PC-3 (cell line): ENCODE measurements around the gene JPT2.

Source experiments
- EZH2 ChIP-seq: fragments of 300-600 bp; sonication (generic); IDR thresholded peaks from one replicate; pipeline ENCODE4 v1.6.1; 2017; ENCODE audit warnings: antibody characterized with exemption, mild to moderate bottlenecking, low read length; ENCODE audit not compliant: unreplicated experiment
- EZH2phosphoT487 ChIP-seq: fragments of 300-600 bp; sonication (generic); IDR thresholded peaks from 2 replicates; pipeline ENCODE4 v1.6.1; 2018; ENCODE audit warnings: mild to moderate bottlenecking, antibody characterized with exemption, low read length, borderline replicate concordance
- TF ChIP-seq, protein P1 (sequence below): fragments of 300-600 bp; sonication (generic); conservative IDR thresholded peaks from 2 replicates; pipeline ENCODE4 v1.5.1; 2017; ENCODE audit warnings: antibody characterized with exemption, low read depth, mild to moderate bottlenecking, low read length

DNA sequence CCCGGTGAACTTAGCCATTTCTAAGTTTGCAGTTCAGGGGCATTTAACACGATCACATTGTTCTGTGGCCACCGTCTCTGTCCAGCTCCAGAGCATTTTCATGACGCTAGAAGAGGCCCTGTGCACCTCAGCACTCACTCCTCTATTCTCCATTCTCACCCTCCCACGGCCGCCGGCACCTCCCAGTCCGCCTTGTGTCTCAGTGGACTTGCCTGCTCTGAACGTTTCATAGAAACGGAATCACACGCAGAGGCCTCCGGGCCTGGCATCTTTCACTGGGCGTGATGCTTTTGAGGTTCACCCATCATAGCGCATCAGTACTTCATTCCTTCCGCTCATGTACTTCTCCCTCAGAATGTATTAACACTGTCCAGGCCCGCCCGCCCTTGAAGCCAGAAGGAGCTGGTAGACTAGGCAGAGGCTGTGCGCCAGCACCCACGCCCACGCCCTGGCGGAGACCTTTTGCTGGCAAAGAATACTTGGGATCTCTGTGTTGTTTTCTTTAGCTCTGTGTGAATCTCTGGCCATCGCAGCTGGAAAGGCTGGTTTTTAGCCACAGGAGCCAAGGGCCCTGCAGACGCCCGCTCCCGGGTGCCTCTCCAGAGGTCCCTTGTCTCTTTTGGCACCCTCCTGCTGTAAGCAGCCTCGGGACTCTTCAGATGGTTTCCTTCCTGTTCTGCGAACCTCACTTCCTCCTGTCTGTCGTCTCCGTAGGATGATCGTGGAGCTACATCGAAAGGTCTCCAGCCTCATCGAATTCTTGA is 23.4 kb upstream of the JPT2 start:
- TF ChIP-seq, protein P1, sequence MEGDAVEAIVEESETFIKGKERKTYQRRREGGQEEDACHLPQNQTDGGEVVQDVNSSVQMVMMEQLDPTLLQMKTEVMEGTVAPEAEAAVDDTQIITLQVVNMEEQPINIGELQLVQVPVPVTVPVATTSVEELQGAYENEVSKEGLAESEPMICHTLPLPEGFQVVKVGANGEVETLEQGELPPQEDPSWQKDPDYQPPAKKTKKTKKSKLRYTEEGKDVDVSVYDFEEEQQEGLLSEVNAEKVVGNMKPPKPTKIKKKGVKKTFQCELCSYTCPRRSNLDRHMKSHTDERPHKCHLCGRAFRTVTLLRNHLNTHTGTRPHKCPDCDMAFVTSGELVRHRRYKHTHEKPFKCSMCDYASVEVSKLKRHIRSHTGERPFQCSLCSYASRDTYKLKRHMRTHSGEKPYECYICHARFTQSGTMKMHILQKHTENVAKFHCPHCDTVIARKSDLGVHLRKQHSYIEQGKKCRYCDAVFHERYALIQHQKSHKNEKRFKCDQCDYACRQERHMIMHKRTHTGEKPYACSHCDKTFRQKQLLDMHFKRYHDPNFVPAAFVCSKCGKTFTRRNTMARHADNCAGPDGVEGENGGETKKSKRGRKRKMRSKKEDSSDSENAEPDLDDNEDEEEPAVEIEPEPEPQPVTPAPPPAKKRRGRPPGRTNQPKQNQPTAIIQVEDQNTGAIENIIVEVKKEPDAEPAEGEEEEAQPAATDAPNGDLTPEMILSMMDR, result no peak
- no peak for TF ChIP-seq EZH2
- TF ChIP-seq EZH2phosphoT487, result no peak
